ENCODE measurements around the gene AFTPH. TPM values are rescaled to one million over a fixed set of nuclear protein-coding genes. Genes with fewer than 3 reads are reported as not detected.

Gene AFTPH
- total RNA-seq, 1 experiment from 2014 or later, result 13.5 TPM

DNA sequence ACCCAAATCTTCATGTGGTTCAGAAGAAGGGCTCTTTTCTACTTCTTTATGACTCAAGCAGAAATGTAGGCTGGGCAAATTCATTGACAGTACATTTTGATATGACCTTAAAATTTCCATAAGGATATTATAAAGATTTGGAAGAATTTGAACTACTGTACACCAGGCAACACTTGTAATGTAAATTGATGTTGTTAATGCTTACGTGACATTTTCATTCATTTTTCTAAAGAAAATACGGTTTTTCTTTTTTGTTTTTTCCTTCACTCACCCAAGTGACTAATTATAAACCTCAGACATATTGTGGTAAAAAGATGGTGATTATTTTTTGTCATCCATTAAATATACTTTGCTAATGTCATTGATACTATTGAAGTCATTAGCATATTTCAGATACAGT lies 17.4 kb downstream of the AFTPH start:
- H2BK15ac ChIP-seq (ENCODE audit: low read depth, low read length), result no peak overlapping the region
- no peak overlapping the region for H2AK5ac ChIP-seq (ENCODE audit: insufficient read length, low read length)
- Mint-ChIP-seq H3K27ac (no peak overlapping the region), H3K4me3 (no peak overlapping the region), H3K36me3 (ENCODE audit: insufficient read depth in 1 of 3, low read depth in 3 of 3) (no peaks in the 10 kb centered on the region; a peak in 1 of 7 replicates), H3K9me3 (no peaks in the 10 kb centered on the region; a peak in 1 of 5 replicates), H3K4me1 (peaks cover 8 to 15% of the 10 kb centered on the region in 2 experiments), H3K27me3 (ENCODE audit: low read depth) (no peaks in the 10 kb centered on the region; the same call in none of the 2 replicates)
- H3K9ac ChIP-seq (ENCODE audit: extremely low read depth, insufficient read length, low read length), result no peak overlapping the region
- H3K27ac ChIP-seq (ENCODE audit: insufficient read length, low read depth, low read length), result no peak overlapping the region
- no peak overlapping the region for H2BK120ac ChIP-seq (ENCODE audit: low read depth, low read length, poor library complexity, severe bottlenecking)
- TF ChIP-seq, protein P1, sequence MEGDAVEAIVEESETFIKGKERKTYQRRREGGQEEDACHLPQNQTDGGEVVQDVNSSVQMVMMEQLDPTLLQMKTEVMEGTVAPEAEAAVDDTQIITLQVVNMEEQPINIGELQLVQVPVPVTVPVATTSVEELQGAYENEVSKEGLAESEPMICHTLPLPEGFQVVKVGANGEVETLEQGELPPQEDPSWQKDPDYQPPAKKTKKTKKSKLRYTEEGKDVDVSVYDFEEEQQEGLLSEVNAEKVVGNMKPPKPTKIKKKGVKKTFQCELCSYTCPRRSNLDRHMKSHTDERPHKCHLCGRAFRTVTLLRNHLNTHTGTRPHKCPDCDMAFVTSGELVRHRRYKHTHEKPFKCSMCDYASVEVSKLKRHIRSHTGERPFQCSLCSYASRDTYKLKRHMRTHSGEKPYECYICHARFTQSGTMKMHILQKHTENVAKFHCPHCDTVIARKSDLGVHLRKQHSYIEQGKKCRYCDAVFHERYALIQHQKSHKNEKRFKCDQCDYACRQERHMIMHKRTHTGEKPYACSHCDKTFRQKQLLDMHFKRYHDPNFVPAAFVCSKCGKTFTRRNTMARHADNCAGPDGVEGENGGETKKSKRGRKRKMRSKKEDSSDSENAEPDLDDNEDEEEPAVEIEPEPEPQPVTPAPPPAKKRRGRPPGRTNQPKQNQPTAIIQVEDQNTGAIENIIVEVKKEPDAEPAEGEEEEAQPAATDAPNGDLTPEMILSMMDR (conservative IDR thresholded peaks at IDR 0.05), result no peak
- no peaks in the 10 kb centered on the region for H4K20me1 ChIP-seq (ENCODE audit: control insufficient read depth, insufficient read depth, insufficient read length)
- H3K79me2 ChIP-seq (ENCODE audit: insufficient read depth, low read length), result peaks cover 4% of the 10 kb centered on the region; the same call in 1 of the 2 replicates
- no peak overlapping the region for H4K5ac ChIP-seq (ENCODE audit: insufficient read length, low read depth, low read length)
- no peaks in the 10 kb centered on the region for H3K23me2 ChIP-seq (ENCODE audit: insufficient read length, low read depth, low read length, poor library complexity, severe bottlenecking)
- no peak overlapping the region for H3K23ac ChIP-seq (ENCODE audit: insufficient read length, low read depth, low read length)
- H3K27me3 ChIP-seq (ENCODE audit: insufficient read depth, low read length), result no peaks in the 10 kb centered on the region
- H3K18ac ChIP-seq (ENCODE audit: insufficient read length, low read depth, low read length), result no peak overlapping the region
- H4K91ac ChIP-seq (ENCODE audit: insufficient read length, low read depth, low read length), result no peak overlapping the region
- H2BK12ac ChIP-seq (ENCODE audit: insufficient read length, low read depth, low read length), result no peak overlapping the region
- no peak overlapping the region for H4K8ac ChIP-seq (replicated peaks; ENCODE audit: insufficient read length, low read depth, low read length)
- WGBS (ENCODE audit: extremely low coverage, insufficient read length, low lambda C conversion rate), result no CpG with 5 or more reads among the region's 2 CpGs
- H3K14ac ChIP-seq (ENCODE audit: insufficient read depth, low read length), result no peak overlapping the region
- H3K4me2 ChIP-seq (ENCODE audit: insufficient read depth, insufficient read length, low read length), result no peak overlapping the region
- H2AFZ ChIP-seq (ENCODE audit: low read length), result no peak overlapping the region
- no peak overlapping the region for H2BK20ac ChIP-seq (ENCODE audit: low read depth, low read length, poor library complexity, severe bottlenecking)
- H3K56ac ChIP-seq (ENCODE audit: insufficient read length, low read depth, low read length), result no peak overlapping the region
- no peaks in the 10 kb centered on the region for H3K9me3 ChIP-seq (ENCODE audit: control insufficient read depth, low read depth, low read length)
- H3K4me1 ChIP-seq (ENCODE audit: insufficient read depth, low read length), result no peaks in the 10 kb centered on the region; the same call in 1 of the 2 replicates
- H3T11ph ChIP-seq (ENCODE audit: low read length), result no peak overlapping the region
- no peak overlapping the region for H2BK5ac ChIP-seq (ENCODE audit: insufficient read length, low read length)
- no peak overlapping the region for H3K4ac ChIP-seq (ENCODE audit: low read depth, low read length)
- no peak for DNase-seq
- H3K79me1 ChIP-seq (ENCODE audit: insufficient read depth, low read depth, low read length, poor library complexity, severe bottlenecking), result peaks cover 7% of the 10 kb centered on the region

Data from H9 (cell line).